HCT116 (cell line): Measurements from ENCODE around the gene CKM. TPM values are rescaled to one million over a fixed set of nuclear protein-coding genes. Genes with fewer than 3 reads are reported as not detected.

Experiments
- ATAC-seq: fragments of 200-7000 bp; cut with Tn5 transposase; 2 replicates; pipeline ENCODE4 v1.9.1; 2020; ENCODE audit warnings: mild to moderate bottlenecking, moderate library complexity
- BruUV-seq: library from RNA; stranded (reverse); fragments of 400-500 nt; replicated peaks from 2 replicates; lab custom pipeline; 2021; lab: Mats Ljungman, UMichigan
- CTCF ChIA-PET: fragments of 300-600 bp; sonication (Branson Sonifier 250); formaldehyde crosslinking; loops from one replicate; lab custom pipeline; 2021; ENCODE audit warnings: antibody characterized with exemption; lab: Charles Lee
- POLR2A ChIA-PET: fragments of 300-600, 350-600 bp; sonication (Branson Sonifier 250); formaldehyde crosslinking; loops from one replicate; lab custom pipeline; 2021; ENCODE audit warnings: antibody characterized with exemption; lab: Charles Lee
- RAD21 ChIA-PET, 2 experiments: fragments of 300-600 bp; sonication (Branson Sonifier 250); formaldehyde crosslinking; loops; one replicate each; lab custom pipeline; 2023; ENCODE audit warnings: low total read pairs in 2 of 2; ENCODE audit not compliant: uncharacterized antibody in 2 of 2, unreplicated experiment in 2 of 2, low non-redundant PET in 1 of 2; lab: Charles Lee
- DNase-seq: peaks from one replicate; pipeline ENCODE4 v3.0.0-alpha.2; 2010; ENCODE audit warnings: low read depth, low spot score
- H2AFZ ChIP-seq: fragments of 200-600 bp; shearing (Covaris generic), sonication (generic); 2 replicates; pipeline ENCODE4 v1.6.1; 2017; ENCODE audit warnings: low read depth, mixed run types, mixed read lengths, antibody characterized with exemption, low read length; ENCODE audit not compliant: poor library complexity, severe bottlenecking
- H3K27ac ChIP-seq: 2 replicates; pipeline ENCODE4 v1.5.1; 2012; ENCODE audit warnings: low read depth, low read length
- H3K27me3 ChIP-seq: fragments of 200-600 bp; sonication (generic); 2 replicates; pipeline ENCODE4 v1.6.1; 2016; ENCODE audit warnings: mixed run types, low read length, mixed read lengths; ENCODE audit not compliant: insufficient read depth
- H3K36me3 ChIP-seq, 2 experiments: fragments of 200-500 bp in 1 of 2; fragments of 200-600 bp in 1 of 2; sonication (Bioruptor generic) in 1 of 2; sonication (generic) in 1 of 2; 2 replicates each; pipeline versions ENCODE4 v1.5.1 to v1.6.1; 2014 to 2016; ENCODE audit warnings: low read length in 2 of 2, inconsistent platforms in 1 of 2, mixed read lengths in 1 of 2, mixed run types in 1 of 2; ENCODE audit not compliant: insufficient read depth in 2 of 2, control insufficient read depth in 1 of 2
- H3K4me1 ChIP-seq, 2 experiments: fragments of 200-600 bp in 1 of 2; sonication (generic) in 1 of 2; 2 replicates each; pipeline versions ENCODE4 v1.5.1 to v1.6.1; 2012 to 2017; ENCODE audit warnings: low read length in 2 of 2, inconsistent platforms in 1 of 2, mild to moderate bottlenecking in 1 of 2, mixed read lengths in 1 of 2, mixed run types in 1 of 2, moderate library complexity in 1 of 2; ENCODE audit not compliant: insufficient read depth in 2 of 2, control insufficient read depth in 1 of 2
- H3K4me2 ChIP-seq: fragments of 200-600 bp; sonication (generic); 2 replicates; pipeline ENCODE4 v1.6.1; 2017; ENCODE audit warnings: mixed run types, low read length, mixed read lengths
- H3K4me3 ChIP-seq, 2 experiments: fragments of 200-600 bp in 1 of 2; sonication (generic) in 1 of 2; replicated peaks in 1 of 2; 2 replicates each; pipeline ENCODE4 v1.5.1; 2011 to 2016; ENCODE audit warnings: low read length in 2 of 2, control low read depth in 1 of 2, low read depth in 1 of 2, mild to moderate bottlenecking in 1 of 2, mixed read lengths in 1 of 2, mixed run types in 1 of 2
- H3K79me2 ChIP-seq: fragments of 200-600 bp; sonication (generic); 2 replicates; pipeline ENCODE4 v1.6.1; 2017; ENCODE audit warnings: mild to moderate bottlenecking, mixed run types, low read length, moderate library complexity, mixed read lengths; ENCODE audit not compliant: insufficient read depth
- H3K9ac ChIP-seq: fragments of 200-600 bp; sonication (generic); 2 replicates; pipeline ENCODE4 v1.6.1; 2016; ENCODE audit warnings: low read length, mixed read lengths
- H3K9me2 ChIP-seq: fragments of 200-600 bp; sonication (generic), shearing (Covaris generic); 2 replicates; pipeline ENCODE4 v1.6.1; 2017; ENCODE audit warnings: mixed run types, mild to moderate bottlenecking, moderate library complexity; ENCODE audit not compliant: insufficient read depth
- H3K9me3 ChIP-seq, 2 experiments: fragments of 200-500 bp in 1 of 2; fragments of 200-600 bp in 1 of 2; sonication (Bioruptor generic) in 1 of 2; sonication (generic) in 1 of 2; 2 replicates each; pipeline ENCODE4 v1.6.1; 2014 to 2017; ENCODE audit warnings: low read length in 2 of 2, mixed read lengths in 2 of 2, inconsistent platforms in 1 of 2, low read depth in 1 of 2, mild to moderate bottlenecking in 1 of 2, mixed run types in 1 of 2, moderate library complexity in 1 of 2; ENCODE audit not compliant: control insufficient read depth in 1 of 2, insufficient read depth in 1 of 2
- H4K20me1 ChIP-seq: fragments of 200-600 bp; sonication (generic), shearing (Covaris generic); 2 replicates; pipeline ENCODE4 v1.6.1; 2017; ENCODE audit warnings: mixed run types, mild to moderate bottlenecking, moderate library complexity; ENCODE audit not compliant: insufficient read depth
- EZH2phosphoT487 ChIP-seq: fragments of 200-600 bp; IDR thresholded peaks from 2 replicates; pipeline ENCODE4 v1.6.1; 2018; ENCODE audit warnings: antibody characterized with exemption, borderline replicate concordance
- POLR2AphosphoS5 ChIP-seq: IDR thresholded peaks from 2 replicates; pipeline ENCODE4 v1.6.1; 2011; ENCODE audit warnings: mild to moderate bottlenecking, low read depth, low read length, moderate library complexity
- SP1 ChIP-seq: IDR thresholded peaks from 2 replicates; pipeline ENCODE4 v1.6.1; 2012; ENCODE audit warnings: low read depth
- TCF7L2 ChIP-seq: IDR thresholded peaks from 2 replicates; pipeline ENCODE4 v1.7.0; 2011; ENCODE audit warnings: borderline replicate concordance, inconsistent platforms; ENCODE audit not compliant: insufficient read depth, insufficient read length; ENCODE audit errors: extremely low read depth
- intact Hi-C: fragments of 100-400 bp; cut with micrococcal nuclease; formaldehyde crosslinking; loops from 2 replicates; pipeline ENCODE4 v1.10.0; 2022
- total RNA-seq: library from RNA; stranded (reverse); gene quantifications from one replicate; pipeline ENCODE4 v1.2.1, GENCODE V29; 2021; ENCODE audit not compliant: unreplicated experiment
- TF ChIP-seq, protein P1 (sequence below): IDR thresholded peaks from 2 replicates; pipeline ENCODE4 v1.6.1; 2012

CKM gene
- total RNA-seq, 1 experiment from 2014 or later: not detected

GRCh38 chr19:45358213-45358792, 35.6 kb upstream of the CKM start:
- H3K9me2 ChIP-seq: no peaks in the 10 kb centered on the region
- no peak for TF ChIP-seq EZH2phosphoT487
- TF ChIP-seq, protein P1, sequence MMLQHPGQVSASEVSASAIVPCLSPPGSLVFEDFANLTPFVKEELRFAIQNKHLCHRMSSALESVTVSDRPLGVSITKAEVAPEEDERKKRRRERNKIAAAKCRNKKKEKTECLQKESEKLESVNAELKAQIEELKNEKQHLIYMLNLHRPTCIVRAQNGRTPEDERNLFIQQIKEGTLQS: no peak
- TF ChIP-seq SP1: no peak
- no peak for TF ChIP-seq POLR2AphosphoS5
- no peak overlapping the region for H3K9ac ChIP-seq
- H3K9me3 ChIP-seq: no peaks in the 10 kb centered on the region
- H2AFZ ChIP-seq: no peak overlapping the region
- RAD21 ChIA-PET: no interaction called here
- no TSS peak for BruUV-seq
- POLR2A ChIA-PET: no interaction called here
- no peaks in the 10 kb centered on the region for H4K20me1 ChIP-seq
- H3K4me1 ChIP-seq: no peaks in the 10 kb centered on the region
- DNase-seq: no peak
- intact Hi-C loops: no loop called here
- H3K79me2 ChIP-seq: no peaks in the 10 kb centered on the region
- H3K27ac ChIP-seq: no peak overlapping the region
- no peak for ATAC-seq
- no peak overlapping the region for H3K4me2 ChIP-seq
- CTCF ChIA-PET: no interaction called here
- no peaks in the 10 kb centered on the region for H3K27me3 ChIP-seq
- no peak overlapping the region for H3K4me3 ChIP-seq
- peaks cover 21 to 45% of the 10 kb centered on the region in 2 experiments; a peak in 3 of 4 replicates for H3K36me3 ChIP-seq

GRCh38 chr19:45357445-45357783, 34.7 kb upstream of the CKM start:
- no peaks in the 10 kb centered on the region for H3K4me1 ChIP-seq
- H4K20me1 ChIP-seq: no peaks in the 10 kb centered on the region
- no peaks in the 10 kb centered on the region for H3K27me3 ChIP-seq
- H3K27ac ChIP-seq: no peak overlapping the region
- H3K4me2 ChIP-seq: no peak overlapping the region
- H3K36me3 ChIP-seq: peaks cover 28 to 43% of the 10 kb centered on the region in 2 experiments; a peak in 3 of 4 replicates
- ATAC-seq (no peak), DNase-seq (no peak)
- no peak overlapping the region for H2AFZ ChIP-seq
- H3K9ac ChIP-seq: no peak overlapping the region
- ChIA-PET CTCF (no interaction called here), POLR2A (no interaction called here), RAD21 (no interaction called here)
- BruUV-seq: no TSS peak
- no peak overlapping the region for H3K4me3 ChIP-seq
- no peaks in the 10 kb centered on the region for H3K79me2 ChIP-seq
- H3K9me2 ChIP-seq: no peaks in the 10 kb centered on the region
- intact Hi-C loops: no loop called here
- no peak for TF ChIP-seq TCF7L2
- no peaks in the 10 kb centered on the region for H3K9me3 ChIP-seq
